GM10847 (cell line): ENCODE data around the gene HK1.

Experiments
- POLR2A ChIP-seq: IDR thresholded peaks from 2 replicates; pipeline ENCODE4 v1.6.1; 2011; ENCODE audit not compliant: insufficient read length; ENCODE audit errors: extremely low read depth

Gene HK1

GRCh38 chr10:69364232-69364940, 86.1 kb downstream of the HK1 start:
- no peak for TF ChIP-seq POLR2A

- TF ChIP-seq POLR2A, result no peak
Measured at GRCh38 chr10:69366738-69367137, 88.4 kb downstream of the HK1 start.

GRCh38 chr10:69367469-69367868, 89.2 kb downstream of the HK1 start:
- no peak for TF ChIP-seq POLR2A

GRCh38 chr10:69372126-69372980, 94.1 kb downstream of the HK1 start:
- no peak for TF ChIP-seq POLR2A

DNA sequence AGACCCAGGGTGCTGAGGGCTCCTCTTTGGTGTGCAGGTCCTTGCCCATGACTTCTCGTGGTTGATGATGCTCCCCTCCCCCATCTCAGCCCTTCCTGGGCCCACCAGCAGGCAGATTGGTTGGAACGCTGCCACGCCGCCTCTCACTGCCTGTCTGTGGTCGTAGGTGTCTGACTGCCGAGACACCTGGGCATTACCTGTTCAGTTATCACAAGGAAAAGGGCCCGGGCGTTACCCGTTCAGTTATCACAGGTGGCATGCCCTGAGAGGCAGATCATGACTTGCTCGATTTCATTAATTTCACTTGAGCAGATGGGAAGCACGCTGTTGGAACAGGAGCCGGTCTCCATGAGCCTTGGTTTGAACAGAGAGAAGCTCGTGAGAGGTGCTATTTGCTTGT, 95.9 kb downstream of the HK1 start:
- TF ChIP-seq POLR2A, result no peak

- no peak for TF ChIP-seq POLR2A
Measured at GRCh38 chr10:69374931-69375306, 96.6 kb downstream of the HK1 start.

DNA sequence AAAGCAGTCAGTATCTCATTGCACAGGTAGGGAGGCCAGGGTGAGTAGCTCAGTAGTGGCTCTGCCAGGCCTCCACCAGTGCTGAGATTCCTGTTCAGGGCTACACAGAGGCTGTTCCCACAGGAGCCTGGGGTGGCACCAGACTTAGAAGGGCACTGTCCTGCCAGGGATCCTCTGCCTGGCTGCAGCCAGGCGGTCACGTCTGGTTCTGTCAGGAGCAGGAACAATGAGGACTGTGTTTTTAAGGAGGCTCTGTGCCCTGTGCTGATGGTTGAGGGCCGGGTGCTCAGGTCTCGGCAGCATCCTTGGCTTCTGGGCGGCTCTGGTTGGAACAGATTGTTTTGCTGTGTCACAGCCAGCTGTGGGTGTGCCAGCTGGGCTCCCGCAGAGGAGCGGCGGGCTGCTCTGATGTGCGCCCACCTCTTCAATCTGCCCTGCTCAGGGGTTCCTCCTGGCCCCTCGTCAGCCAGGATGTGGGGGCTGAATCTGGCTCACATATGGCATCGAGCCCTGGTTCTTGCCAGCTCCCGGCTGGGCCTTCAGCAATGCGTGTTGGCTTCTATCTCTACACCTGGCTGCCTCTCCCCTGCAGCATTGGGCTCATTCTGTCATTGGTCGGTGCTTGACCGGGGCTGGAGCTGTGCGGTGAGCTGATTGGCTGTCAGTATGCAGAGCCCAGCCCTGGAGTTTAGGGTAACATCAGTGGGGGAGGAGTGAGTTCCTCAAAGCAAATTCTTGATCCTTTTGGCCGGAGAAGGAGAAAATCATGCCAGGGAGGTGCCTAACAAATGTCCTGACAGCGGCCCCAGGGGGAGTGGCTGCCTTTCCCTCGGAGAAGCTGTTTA, 97.2 kb downstream of the HK1 start:
- TF ChIP-seq POLR2A, result no peak

DNA sequence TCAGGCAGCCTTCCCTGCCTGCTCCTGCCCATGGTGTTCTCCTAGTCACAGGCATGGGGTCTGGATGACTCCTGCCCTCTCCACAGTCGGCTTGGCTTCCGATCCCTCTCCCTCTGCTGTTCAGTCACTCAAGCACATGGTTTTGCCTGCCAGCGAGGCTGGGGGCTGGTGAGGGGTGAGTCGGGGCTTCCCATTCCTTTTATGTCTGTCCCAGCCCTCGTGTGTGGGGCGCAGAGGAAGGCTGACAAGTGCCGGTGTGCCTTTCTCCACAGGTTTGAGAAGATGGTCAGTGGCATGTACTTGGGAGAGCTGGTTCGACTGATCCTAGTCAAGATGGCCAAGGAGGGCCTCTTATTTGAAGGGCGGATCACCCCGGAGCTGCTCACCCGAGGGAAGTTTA, 98.4 kb downstream of the HK1 start:
- no peak for TF ChIP-seq POLR2A

DNA sequence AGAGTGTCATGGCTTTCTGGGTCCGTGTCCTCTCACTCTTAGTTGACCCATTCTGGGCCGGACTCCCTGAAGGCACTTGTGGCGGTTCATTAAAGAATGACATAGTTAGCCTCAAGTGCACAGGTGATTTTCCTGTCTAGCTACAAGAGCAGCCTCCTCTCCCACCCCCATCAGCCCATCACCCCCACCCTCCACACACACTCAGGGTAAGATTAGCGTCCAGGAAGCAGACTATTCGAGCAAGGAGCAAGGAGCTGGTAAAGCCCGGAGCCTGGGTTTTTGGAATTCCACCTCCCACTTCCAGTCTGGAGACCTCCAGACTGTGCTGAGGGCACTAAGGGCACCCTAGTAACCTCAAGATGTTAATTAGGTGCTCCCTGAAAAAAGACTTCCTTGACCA, 98.9 kb downstream of the HK1 start:
- no peak for TF ChIP-seq POLR2A

GRCh38 chr10:69377933-69378332, 99.6 kb downstream of the HK1 start:
- no peak for TF ChIP-seq POLR2A

GRCh38 chr10:69379800-69380199, 101.5 kb downstream of the HK1 start:
- no peak for TF ChIP-seq POLR2A

GRCh38 chr10:69382382-69383117, 104.3 kb downstream of the HK1 start:
- TF ChIP-seq POLR2A, result no peak

GRCh38 chr10:69383558-69383957, 105.3 kb downstream of the HK1 start:
- no peak for TF ChIP-seq POLR2A

DNA sequence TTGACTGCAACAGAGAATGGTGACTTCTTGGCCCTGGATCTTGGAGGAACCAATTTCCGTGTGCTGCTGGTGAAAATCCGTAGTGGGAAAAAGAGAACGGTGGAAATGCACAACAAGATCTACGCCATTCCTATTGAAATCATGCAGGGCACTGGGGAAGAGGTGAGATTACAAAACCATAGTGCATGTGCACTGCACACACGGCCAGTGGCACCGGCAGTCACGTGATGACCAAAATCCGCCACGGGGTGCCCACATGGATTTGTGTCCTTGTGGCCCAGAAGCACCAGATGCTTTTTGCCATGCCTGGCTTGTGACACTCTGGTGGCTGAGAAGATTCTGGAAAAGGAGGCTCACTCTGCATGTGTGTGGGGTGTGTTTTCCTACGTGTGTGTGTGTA, 106.0 kb downstream of the HK1 start:
- TF ChIP-seq POLR2A, result no peak
